GM03348 (cell line): ENCODE measurements around the gene SSR3.

Source experiments
- DNase-seq: peaks from one replicate; pipeline ENCODE4 v3.0.0; 2012; ENCODE audit warnings: low spot score

Gene SSR3

DNA sequence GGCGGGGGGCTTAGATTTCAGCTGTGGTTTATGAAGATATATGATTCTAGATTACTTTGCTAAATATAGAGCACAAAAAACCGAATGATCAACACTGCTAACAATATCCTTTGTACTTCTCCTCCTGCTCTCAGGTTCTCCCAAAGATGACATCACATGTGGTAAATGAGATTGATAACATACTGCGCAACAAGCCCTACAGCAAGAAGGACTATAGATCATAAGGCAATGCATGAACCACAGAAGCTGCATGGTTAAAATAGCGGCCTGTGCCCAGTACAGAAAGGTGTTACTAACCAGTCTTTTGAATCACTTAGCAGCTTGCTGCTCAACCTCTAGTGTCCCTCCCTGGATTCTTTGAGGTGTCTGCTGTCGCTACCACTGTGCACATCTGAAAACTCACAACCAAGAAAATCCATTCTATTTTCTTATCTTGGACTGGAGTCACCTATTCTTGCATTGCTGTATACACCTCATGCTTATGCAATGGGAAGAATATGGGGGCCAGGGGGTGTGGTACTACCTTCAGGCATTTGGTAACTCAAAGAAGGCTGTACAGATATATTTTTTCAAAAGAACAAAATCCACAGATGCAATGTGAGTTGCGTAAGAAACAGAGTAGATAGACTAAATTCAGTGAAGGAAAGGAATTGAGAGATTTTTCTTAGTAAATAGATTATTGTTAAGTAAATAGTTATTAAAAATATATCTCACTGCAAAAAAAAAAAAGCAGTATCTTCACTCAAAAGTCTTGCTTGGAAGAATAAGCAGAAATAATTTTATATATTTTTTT lies 18.2 kb downstream of the SSR3 start:
- no peak for DNase-seq

DNA sequence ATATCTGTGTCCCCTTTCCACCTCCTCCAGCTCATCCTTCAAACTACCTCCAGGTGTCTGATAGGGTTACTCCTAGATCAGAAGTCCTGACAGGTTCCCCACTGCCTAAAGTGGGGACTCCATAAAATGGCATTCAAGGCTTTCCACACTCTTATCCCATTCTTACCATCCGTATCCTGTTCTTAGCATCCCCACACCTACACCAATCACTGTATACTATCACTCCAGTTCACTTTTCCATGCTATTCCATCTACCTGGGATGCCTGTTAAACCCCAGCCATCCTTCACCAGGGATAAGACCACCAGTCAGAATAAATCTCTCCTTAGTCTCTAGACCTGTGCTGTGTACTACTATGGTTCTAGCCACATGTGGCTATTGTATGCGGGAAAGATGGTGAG lies 19.1 kb downstream of the SSR3 start:
- DNase-seq: no peak

DNA sequence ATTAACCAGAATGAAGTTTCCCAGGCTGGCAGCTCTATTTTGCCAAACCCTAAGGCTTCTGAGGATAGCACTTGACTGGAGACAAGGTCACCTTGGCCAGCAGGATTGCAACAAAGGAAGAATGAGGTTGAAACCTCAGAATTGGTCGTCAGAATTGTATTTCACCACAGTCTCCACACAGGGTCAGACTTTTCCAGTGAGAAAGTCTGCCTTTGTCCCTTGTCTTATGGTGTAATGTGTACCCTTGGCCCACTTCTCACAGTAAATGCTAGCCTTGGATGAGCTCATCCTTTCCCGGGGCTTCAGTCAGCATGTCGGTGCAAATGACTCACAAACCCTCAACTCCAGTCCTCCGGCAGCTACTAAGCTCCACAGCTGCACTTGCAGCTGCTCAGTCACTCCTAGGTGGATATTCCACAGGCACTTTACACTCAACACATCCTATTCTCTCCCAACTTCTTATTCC lies 19.7 kb downstream of the SSR3 start:
- DNase-seq: peak; percentile 87

DNA sequence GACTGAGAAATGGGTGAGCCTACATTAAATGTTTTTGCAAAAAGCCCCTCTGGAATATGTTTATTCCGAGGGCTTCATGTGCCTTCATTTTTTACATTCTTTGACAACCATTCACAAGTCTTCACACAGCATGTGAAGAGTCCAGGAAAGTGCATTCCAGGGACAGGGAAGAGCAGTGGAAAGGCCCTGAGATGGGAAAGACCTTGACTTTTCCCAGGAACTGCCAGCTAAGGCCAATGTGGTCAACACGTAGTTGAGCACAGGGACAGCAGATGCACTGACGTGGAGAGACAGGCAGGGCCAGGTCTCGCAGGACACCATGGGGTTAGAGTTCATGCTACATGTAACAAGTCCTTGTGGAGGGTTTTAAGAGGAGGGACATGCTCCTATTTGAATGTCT lies 21.7 kb downstream of the SSR3 start:
- DNase-seq: no peak

DNA sequence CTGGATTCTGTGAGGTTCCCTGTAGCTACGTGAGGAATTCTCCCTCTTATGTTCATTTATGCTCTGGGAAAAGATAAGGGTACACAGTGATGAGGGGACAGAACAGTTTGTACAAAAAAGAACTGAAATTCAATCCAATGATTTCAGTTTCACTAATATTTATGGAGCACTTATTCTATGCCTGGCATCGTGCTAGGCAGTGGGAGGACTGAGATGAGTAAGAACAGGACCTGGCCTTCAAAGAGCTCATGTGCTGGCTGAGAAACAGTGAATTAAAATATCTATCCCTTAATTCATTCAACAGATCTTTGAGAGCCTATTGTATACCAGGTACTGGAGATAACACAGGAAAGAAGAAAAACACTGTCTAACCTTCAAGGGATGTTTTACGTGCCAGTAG lies 22.2 kb downstream of the SSR3 start:
- DNase-seq: no peak

DNA sequence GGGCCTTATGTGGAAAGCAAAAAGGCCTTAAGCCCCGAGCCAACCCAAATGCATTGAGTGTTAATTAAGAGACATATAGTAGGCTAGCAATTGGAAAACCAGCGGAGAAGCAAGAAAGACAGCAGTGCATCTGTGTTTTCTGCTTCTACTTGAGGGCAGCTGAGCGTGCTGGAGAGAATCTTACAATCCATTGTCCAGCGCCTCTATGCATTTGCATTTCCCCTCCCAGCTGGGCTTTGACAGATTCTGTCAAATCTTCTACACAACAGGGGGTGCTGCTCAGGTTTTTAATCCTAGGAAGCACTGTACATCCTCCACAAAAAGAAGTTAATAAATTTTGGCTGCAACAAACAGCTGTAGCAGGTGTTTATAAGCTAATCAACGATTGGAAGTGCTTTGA lies 23.9 kb downstream of the SSR3 start:
- no peak for DNase-seq

DNA sequence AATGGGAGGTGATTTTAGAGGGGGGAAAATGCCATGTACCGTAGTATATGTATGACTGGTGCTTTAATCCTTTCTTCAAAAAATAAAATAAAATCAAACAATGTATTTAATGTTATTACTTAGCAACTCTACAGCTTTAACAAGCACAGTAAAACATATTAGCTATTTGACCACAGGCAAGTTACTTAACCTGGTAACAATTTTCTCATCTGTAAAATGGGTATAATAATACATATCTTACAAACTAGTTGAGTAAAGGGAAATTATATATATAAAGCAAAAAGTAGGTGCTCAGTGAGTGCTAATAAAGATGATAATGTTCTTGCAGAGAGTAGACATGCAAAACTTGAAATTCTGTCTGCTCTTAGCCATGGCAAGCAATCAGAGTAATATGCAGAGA lies 27.9 kb downstream of the SSR3 start:
- no peak for DNase-seq

DNA sequence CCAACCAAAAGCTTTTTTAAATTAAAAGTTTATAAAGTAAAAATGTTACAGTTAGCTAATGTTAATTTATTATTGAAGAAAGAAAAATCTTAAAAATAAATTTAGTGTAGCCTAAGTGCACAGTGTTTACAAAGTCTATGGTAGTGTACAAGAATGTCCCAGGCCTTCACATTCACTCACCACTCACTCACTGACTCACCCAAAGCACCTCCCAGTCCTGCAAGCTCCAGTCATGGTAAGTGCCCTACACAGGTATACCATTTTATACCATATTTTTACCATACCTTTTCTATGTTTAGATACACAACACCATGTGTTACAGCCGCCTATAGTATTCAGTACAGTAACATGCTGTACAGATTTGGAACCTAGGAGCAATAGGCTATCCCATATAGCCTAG lies 29.1 kb downstream of the SSR3 start:
- no peak for DNase-seq

DNA sequence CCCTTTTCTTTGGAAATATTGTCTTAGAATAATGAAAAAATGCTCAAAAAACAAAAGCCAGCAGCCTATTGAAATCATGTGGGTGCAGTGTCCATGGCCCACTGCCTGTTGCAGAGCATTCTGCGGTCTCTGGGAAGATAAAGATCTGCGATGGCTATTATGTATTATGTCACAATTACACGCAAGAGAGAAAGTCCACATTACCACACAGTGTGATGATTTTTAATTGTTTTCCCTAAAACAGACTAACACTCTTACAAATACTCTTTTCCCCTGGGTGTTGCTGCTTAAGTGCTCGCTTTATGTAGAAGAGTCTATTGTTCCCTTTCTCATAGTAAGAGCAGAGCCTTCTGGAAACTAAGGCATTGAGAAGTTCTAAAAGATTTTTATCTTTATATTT lies 32.2 kb downstream of the SSR3 start:
- DNase-seq: no peak

DNA sequence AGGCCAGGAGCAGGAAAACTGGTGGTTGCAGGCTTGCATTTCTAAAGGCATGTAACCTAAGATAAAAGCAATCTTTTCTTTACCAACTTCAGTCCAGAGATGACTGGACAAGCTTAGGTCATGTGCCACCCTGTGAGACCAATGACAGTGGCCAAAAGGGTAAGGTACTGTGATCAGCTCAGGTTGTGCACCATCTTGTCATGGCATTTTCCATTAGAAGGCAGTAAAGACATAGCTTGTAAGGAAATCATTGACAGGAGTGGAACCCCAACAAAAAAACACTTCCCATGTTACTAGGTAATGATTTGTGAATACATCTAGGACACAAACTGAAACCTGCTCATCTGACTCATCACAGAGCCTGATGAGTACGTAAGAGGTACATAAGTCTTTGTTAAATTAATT lies 35.2 kb downstream of the SSR3 start:
- DNase-seq: no peak

DNA sequence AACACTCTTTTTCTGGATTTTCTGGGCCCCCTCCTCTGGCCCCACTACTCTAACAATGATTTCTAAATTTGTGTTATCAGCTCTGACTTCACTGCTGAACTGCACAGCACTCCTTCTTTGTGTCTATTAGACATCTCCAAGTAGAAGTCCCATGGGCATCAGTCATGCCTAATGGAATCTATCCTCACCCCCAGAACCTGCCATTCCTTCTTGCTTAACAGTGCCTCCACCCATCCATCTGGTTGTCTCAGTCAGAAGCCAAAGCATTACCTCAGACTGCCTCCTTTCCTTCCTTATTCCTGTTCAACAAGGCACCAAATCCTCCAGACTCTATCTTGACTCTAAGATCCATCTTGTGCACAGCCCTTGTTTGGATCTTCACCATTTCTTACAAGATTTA lies 36.2 kb downstream of the SSR3 start:
- peak; percentile 55 for DNase-seq

DNA sequence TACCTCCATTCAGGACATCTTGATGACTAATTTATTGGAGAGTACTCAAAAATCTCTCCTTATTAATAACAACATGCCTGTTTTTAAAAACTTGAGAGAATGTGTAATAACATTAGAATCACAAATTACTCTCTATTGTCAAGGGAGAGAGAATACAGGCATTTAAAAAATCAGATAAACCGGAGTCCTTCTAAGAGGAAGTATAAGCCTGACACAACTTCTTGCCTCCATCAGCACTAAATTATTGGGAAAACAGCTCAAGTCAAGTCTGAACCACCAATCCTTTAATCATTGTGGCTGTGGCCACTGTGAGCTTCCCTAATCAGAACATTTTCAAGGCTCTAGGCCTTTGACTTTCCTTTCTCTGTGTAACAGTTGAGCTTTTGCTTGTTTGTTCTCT lies 38.0 kb downstream of the SSR3 start:
- DNase-seq: no peak

DNA sequence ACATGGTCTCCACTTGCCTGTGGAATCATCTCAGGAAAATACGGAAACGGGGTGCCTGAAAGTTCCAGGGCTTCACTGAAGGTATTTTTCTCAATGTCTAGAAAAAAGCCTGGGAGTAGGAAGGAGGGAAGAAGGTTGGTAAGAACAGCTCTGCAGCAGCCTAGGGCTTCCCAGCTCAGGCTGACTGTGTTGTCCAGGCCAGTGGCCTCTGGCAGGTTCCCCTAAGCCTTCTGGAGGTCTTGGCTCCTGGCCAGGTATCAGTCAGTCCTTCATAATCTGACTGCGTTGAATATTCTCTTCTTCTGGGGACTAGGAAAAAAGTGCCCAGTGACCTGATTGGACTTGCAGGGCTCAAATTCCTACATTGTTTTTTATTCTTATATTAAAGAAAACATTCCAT lies 38.6 kb downstream of the SSR3 start:
- no peak for DNase-seq

DNA sequence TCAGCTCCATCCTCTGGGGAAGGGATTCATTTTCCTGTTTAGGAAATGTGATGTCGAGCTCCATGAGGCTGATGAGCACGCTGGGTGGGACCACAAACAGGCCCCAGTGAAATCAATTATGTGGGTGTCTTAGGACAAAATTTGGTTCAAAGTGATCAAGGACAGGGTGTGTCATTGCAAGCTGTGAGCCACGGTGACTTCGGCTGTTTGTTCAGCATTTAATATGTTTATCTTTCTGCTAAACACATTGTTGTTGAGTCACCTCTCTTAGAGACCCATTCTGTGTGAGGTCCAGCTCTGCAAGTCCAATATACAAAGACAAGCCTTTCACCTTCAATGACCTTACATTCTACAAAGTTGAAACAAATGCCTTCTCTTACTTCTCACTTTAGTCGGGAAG lies 41.3 kb downstream of the SSR3 start:
- no peak for DNase-seq

DNA sequence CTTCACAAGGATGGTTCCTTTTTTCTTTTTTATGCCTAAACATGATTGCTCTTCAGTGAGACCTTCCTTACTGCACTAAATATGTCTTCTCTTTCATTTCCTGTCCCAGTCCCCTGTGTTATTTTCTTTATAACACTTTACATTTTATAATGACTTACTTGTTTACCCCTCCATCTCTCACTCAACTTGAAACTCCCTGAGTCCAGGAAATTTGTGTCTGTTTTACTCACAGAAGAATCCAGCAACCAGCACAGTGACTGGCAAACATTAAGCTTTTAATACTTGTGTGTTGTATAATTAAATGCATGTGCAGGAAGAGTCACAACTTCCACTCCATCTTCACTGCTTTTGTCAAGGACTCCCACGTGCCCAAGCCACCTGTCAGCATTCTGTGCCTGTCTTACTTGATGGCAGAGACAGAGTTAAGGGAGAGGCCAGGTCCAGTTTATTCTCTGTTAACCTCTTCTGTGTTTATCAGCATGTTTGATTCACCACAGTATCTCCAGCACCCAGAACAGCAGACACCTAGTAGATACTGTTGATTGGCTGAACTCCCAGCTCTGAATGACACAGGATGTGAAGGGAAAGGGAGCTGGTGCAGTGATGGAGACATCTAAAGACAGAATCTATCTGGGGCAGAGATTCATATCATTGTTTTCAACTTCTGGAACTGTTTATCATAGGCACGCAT lies 42.8 kb downstream of the SSR3 start:
- no peak for DNase-seq

DNA sequence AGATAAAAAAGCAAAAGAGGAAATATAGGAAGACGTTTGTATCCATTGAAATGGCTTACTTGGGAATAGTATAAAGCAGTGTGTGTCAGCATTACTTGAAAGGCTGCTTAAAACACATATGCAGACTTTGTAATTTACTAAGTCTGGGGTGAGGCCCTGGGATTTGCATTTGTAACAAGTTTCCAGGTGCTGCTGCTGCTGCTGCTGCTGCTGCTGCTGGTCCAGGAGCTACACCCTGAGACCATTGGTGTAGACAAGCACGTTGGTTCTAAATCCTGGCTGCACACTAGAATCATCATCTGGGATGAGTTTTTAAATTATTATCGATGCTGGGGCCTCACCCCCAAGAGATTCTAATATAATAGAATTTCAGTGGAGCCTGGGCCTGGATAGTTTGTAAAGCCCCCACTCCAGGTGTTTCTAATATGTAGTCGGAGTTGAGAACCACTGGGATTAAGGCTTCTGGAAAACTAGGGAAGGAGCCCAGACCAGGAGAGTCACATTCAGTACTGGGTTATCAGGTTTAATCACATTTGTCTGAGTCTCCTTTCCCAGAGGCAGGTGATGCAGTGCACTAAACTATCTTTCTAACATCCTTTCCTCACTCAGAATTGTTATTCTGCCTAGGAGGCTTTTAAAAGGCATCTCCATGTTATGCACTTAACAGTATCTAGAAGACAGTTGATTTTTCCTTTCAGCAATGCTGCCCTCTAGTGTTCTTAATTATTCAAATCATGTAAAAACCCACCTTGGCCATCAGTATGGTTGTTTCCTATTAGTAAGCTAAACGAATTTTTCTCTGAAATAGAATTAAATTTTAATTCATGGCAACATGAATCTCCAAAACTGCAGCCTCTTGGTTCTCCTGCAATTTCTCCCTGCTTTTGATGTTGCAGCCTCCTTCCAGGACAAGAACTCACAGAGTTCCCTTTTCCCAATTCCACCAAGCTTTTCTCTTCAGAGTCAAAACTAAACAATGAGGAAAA lies 45.4 kb downstream of the SSR3 start:
- peak; percentile 78 for DNase-seq

DNA sequence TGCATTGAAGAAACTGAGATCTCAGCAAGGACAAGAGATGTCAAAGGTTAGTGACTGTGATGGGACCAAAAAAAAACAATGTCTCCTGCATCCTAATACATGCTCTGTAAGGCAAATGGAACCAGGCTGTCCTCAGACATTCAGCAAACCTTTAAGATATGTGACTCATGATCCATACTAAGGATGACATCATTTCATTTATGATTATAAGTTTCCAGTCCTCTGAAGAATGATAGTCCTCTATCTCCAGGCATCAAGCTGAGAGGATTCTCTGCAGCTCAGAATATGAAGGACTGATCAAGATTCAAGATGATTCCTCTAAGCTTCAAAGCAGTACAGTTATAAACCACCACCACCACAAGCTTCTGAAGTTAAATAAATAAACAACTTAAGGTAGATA lies 47.6 kb downstream of the SSR3 start:
- no peak for DNase-seq

DNA sequence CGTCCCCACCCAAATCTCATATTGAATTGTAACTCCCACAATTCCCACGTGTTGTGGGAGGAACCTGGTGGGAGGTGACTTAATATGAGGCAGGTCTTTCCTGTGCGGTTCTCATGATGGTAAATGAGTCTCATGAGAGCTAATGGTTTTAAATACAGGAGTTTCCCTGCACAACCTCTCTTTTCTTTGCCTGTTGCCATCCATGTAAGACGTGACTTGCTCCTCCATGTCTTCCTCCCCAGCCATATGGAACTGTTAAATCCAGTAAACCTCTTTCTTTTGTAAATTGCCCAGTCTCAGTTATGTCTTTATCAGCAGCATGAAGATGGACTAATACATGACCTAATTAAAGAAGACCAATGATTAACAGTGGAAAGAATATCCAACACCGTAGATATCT lies 56.6 kb downstream of the SSR3 start:
- DNase-seq: no peak

DNA sequence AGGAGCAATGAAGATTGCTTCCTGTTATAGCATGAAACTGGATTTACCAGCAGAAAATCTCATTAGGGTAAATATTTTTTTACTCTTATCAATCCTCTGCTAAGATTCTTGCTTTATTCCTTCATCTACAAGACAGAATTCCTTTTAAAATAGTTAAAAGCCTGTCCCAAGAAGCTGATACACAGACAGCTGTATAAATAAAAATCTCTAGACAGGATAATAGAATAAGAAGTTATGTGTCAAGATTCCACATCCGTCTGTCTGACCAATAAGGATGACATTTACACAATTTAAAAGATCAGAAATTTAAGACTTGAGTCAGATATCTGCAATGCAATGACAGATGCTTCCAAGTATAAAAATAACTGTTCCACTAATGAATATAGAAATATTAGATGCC lies 57.6 kb downstream of the SSR3 start:
- peak; percentile 51 for DNase-seq

DNA sequence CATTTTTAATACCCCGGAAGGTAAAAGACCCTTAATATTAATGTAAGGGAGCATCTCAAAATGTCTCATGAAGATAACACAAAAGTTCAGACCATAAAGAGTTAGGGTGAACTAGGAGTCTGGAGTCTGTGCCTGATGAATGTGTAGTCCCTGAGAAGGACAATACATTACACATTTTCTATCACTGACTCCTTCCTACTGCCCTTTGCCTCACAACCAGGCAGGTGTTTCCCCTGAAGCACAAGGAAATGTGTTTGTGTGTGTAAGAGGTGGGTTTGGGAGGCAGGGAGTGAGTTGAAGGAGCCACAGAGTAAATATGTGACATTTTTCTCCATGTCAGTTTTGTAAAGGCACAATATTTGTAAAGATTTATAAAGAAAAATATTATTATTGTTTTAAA lies 59.1 kb downstream of the SSR3 start:
- no peak for DNase-seq

DNA sequence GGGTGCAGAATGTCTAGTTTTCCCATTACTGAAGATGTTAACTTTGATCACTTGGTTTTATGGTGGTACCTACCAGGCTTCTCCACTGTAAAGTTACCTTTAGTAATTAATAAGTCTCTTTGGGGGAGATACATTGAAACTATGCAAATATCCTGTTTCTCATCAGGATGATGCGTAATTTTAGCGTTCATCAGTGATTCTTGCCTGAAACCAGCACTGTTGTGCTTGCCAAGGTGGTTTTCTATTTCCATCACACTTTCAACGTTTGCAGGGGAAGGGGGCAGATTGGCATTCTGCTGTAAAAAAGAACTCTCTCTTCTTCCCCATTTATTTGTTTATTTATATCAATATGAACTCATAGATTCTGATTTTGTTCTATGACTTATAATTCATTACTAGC lies 61.0 kb downstream of the SSR3 start:
- DNase-seq: no peak

DNA sequence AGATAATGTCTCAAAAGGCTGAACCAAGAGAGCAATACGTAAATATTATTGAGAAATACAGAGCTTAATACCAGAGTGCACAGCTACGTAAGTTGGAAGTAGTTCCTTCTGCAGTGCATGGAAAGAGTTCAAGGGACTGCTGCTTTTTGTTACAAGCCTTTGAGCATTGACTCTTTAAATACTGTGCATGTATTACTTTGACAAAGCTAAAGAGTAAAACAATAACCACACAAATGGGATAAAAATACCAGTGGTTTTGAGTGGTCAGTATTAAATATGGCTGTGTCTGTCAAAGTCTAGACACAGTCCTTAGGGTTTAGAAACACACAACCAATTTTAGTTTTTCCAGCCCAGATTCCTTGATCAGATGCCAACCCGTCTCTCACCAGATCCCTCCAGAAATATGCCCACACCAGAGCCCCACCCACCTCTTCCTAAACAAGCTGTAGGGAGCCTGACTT lies 62.1 kb downstream of the SSR3 start:
- peak; percentile 61 for DNase-seq

DNA sequence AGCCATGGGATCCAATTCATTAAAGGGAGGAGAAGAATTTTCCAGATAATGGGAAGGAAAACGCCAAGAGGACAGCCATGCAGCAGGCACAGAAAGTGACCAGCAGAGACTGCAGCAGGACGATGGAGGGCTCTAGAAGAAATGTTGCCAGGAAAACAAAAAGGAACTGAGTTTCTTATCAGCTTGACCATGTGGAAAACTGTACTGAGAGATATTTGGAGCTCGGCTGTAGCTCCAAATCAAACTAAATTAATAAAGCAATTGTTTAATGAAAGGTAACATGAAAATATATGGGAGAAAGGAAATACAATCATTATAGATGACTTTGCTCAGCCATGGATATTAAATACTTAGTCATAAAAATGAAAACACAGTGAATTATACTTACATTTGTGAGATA lies 63.7 kb downstream of the SSR3 start:
- DNase-seq: no peak
